Measurements from ENCODE around the gene ERCC5.

GRCh38 chr13:102869948-102870676 lies 24.3 kb downstream of the ERCC5 start:
- no peak for TF ChIP-seq CTCF (IDR thresholded peaks at IDR 0.05)
- no peak for TF ChIP-seq POLR2A (IDR thresholded peaks at IDR 0.05)
